GM21381 (cell line): ENCODE data around the gene CDIPT.

Experiments used
- ATAC-seq: cut with Tn5 transposase; IDR thresholded peaks from one replicate; pipeline ENCODE4 v1.9.1; 2021; ENCODE audit warnings: mild to moderate bottlenecking, moderate library complexity; ENCODE audit not compliant: unreplicated experiment

Gene CDIPT

DNA sequence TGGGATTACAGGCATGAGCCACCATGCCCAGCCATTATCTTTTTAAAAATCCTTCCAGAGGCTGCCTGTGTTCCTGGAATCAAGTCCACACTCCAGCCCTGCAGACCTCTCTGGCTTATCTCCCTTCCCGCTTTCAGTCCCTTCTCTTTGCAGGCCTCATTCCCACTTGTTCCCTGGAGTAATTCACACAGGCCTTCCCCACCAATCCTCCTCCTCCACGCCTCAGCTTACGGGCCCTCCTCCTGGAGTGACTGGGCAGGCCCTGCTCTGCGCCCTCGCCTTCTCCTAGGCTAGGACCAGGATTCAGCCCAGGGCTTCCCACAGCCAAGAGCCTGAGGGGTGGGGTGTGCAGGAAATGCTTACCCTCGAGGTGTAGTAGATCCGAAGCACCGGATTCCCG is 2.8 kb downstream of the CDIPT start:
- ATAC-seq, result no peak

DNA sequence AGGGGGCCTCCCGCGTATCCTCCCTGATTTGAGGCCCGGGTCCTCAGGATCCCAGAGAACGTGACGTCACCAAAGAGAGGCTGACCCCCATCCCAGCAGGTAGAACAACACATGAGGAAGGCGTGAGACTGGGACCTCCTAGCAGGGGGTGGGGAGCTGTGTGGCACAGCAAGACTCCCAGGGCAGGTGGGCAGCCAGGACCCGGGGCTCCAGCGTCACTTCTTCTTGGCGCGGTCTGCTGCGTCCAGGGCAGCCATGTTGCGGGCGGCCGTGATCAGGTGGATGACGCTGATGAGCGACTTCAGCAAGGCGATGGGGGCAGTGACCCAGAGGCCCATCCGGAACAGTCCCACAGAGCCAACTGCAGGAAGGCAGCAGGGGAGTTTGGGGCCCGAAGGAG is 4.1 kb downstream of the CDIPT start:
- no peak for ATAC-seq

GRCh38 chr16:29858149-29858849 is 4.7 kb downstream of the CDIPT start:
- no peak for ATAC-seq

DNA sequence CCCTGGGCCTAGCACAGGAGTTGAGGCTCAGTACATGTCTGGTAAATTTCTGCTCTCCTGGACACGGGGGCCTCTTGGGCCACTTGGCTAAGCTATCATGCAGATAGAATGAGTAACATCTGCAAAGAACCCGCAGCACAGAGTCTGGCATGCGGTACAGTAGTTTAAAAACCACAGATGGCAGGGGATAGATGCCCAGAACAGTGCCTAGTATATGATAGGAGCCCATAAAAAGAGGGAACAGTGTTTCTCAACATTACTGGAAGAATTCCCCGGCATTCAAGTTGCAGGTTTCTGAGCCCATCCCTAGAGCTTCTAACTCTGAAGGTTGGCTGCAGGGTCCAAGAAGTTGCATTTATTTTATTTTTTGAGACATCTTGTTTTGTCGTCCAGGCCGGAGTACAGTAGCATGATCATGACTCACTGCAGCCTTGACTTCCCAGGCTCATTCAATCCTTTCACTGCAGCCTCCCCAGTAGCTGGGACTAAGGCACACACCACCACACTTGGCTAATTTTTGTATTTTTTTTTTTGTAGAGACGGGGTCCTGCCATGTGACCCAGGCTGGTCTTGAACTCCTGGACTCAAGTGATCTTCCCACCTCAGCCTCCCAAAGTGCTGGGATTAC is 5.8 kb downstream of the CDIPT start:
- ATAC-seq, result no peak

DNA sequence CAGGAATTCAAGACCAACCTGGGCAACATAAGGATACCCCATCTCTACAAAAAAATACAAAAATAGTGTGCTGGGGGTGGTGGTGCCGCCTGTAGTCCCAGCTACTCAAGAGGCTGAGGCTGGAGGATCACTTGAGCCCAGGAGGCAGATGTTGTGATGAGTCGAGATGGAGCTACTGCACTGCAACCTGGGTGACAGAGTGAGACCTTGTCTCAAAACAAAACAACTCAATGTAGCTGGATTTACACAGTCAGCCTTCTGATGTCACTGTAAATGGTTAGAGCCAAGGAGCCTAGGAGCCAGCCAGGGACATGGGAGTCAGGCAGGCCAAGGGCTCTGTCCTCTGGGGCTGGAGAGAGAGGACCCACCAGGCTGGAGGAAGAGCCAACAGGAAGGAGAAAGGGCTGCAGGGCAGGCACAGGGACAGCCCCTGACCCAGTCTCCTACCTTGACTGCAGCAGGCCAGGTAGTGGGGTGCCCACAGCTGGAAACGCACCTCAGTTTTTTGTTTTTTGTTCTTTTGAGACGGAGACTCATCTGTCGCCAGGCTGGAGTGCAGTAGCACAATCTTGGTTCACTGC is 8.4 kb downstream of the CDIPT start:
- no peak for ATAC-seq

GRCh38 chr16:29852654-29853053 is 10.4 kb downstream of the CDIPT start:
- no peak for ATAC-seq

DNA sequence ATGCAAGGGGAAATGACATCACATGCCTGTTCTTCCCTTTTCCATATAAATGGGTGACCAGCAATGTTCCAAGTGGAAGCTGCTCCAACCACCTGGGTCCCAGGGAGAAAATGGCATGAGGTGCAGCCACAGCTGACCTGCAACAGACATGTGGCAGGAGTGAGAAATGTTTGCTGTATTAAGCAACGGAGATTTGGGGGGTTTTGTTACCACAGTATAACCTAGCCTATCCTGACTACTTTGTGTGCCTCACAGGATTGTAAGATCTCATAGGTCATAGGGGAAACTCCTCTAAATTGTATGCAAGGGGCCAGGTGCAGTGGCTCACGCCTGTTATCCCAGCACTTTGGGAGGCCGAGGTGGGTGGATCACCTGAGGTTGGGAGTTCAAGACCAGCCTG is 12.0 kb downstream of the CDIPT start:
- ATAC-seq, result no peak

- ATAC-seq, result no peak
These were observed 13.5 kb downstream of the CDIPT start for GRCh38 chr16:29849505-29849904.

- no peak for ATAC-seq
These were observed 14.4 kb downstream of the CDIPT start for GRCh38 chr16:29848420-29849297.

GRCh38 chr16:29845656-29846055 is 17.4 kb downstream of the CDIPT start:
- ATAC-seq, result no peak

DNA sequence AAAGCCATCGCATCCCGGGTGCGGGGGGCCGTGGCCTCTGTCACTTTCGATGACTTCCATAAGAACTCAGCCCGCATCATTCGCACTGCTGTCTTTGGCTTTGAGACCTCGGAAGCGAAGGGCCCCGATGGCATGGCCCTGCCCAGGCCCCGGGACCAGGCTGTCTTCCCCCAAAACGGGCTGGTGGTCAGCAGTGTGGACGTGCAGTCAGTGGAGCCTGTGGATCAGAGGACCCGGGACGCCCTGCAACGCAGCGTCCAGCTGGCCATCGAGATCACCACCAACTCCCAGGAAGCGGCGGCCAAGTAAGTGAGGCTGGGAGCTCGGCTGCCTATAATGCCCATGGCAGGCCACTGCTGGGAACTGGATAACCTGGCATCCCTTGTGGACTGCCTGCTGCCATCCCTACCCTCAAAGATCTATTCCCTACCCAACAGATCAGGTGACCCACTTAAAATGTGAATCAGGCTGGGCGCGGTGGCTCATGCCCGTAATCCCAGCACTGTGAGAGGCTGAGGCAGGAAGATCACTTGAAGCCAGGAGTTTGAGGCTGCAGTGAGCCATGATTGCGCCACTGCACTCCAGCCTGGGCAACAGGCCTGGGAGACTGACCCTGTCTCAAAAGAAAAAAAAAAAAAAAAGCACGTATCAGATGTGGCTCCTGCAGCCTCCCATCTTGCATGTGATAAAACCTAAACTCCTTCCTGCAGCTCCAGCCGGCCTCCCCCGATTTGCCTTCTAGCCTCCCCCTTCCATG is 18.3 kb downstream of the CDIPT start:
- no peak for ATAC-seq

DNA sequence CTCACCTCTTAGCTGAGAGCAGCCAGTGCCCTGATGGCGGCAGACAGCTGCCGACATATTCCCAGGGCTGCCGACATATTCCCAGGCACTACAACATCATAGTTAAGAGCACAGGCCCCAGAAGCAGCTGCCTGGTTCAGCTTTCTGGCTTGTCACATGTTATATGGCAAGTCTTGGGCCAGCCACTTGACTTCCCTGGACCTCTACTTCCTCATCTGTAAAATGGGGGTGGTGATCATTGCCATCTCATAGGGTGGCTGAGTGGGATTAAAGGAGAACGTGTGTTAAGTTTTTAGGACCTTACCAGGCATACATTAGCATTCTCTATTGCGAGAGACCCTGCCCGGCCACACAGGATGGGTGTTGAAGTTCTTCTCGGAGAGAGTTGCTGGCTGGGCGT is 19.1 kb downstream of the CDIPT start:
- ATAC-seq, result no peak

DNA sequence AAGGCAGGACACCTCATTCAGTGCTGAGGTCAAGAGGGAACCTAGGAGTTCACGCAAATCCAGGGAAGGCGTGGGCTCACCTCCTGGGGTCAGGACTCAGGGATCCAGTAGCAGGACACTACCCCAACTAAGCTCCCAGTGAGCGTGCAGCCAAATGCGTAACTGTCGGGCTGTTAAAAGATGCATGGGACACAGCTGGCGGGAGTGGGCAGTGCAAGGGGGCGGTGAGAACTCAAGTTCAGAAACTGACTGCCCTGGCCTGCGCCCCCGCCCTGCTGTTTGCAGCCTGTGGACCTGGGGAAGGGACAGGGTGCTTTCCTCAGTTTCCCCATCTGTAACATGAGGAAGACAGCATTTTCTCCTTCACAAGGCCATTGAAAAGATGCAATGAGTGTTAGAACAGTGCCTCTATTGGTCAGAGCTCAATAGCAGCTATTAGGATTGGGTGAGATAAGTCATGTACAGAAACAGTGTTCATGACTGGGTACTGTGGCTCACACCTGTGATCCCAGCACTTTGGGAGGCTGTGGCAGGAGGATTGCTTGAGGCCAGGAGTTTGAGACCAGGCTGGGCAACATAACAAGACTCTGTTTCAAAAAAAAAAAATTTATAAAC is 20.2 kb downstream of the CDIPT start:
- no peak for ATAC-seq

DNA sequence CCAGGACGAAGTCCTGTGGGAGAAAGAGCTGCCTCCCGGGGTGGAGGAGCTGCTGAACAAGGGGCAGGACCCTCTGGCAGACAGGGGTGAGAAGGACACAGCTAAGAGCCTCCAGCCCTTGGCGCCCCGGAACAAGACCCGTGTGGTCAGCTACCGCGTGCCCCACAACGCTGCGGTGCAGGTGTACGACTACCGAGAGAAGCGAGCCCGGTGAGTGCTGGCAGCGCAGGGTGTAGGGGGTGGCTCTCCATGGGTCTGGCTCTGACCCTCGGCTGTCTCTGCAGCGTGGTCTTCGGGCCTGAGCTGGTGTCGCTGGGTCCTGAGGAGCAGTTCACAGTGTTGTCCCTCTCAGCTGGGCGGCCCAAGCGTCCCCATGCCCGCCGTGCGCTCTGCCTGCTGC is 21.4 kb downstream of the CDIPT start:
- no peak for ATAC-seq

DNA sequence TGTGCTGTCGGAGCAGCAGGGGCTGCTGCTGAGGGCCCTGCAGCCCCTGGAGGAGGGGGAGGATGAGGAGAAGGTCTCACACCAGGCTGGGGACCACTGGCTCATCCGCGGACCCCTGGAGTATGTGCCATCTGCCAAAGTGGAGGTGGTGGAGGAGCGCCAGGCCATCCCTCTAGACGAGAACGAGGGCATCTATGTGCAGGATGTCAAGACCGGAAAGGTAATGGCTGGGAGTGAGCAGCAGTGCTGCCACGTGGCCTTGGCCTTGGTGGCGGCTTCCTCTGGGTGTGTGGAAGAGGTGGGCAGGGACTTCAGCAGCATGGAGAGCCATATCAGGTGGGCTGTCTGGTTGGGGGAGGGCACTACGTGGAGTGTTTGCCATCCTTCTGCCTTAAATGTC is 22.8 kb downstream of the CDIPT start:
- no peak for ATAC-seq

DNA sequence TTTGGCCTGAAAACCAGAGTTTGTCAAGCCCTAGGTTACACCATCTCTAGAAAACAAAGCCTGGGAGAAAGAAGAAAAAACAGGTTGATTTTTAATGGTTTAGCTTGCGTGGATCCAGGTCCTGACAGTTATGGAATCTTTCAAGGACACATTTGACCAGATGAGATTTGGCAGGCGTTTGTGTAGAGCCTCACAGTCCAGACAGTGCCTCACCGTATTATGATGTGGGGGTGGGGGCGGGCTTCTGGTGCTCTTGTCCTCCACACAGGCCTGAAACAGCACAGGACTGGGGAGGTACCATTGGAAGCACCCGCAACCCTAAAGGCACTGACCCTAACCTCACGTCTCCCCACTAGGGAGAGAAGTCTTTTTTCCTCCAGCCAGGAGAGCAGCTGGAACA is 23.2 kb downstream of the CDIPT start:
- ATAC-seq, result no peak

DNA sequence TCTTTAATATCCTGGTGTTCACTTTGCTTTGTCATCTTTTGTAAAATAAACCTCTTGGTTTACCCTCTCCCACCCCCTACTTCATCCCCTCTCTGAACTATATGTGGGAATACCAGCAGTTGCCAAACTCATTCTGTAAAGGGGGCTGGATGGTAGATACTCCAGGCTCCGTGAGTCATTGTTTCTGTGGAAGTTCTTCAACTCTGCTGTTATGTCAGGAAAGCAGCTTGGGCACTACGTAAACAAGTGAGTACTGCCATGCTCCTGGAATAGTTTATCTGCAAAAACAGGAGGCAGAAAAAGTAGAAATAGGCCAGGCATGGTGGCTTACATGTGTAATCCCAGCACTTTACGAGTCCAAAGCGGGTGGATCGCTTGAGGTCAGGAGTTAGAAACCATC is 25.2 kb downstream of the CDIPT start:
- no peak for ATAC-seq

DNA sequence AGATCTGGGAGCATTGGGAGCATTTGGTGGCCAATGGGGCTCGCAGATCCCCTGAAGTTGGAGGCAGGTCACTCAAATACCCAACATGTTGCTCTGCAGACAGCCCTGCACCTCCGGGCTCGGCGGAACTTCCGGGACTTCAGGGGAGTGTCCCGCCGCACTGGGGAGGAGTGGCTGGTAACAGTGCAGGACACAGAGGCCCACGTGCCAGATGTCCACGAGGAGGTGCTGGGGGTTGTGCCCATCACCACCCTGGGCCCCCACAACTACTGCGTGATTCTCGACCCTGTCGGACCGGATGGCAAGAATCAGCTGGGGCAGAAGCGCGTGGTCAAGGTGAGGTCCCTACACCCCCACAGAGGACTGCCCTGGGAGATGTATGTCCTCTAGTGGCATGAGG is 26.4 kb downstream of the CDIPT start:
- ATAC-seq, result no peak

- no peak for ATAC-seq
These were observed 27.1 kb downstream of the CDIPT start for GRCh38 chr16:29835926-29836325.

GRCh38 chr16:29834079-29834478 is 28.9 kb downstream of the CDIPT start:
- no peak for ATAC-seq
